Thyroid gland (tissue), 4 donors: ENCODE results near the gene ADAM22.

Experiments
- POLR2A ChIP-seq, 2 donors: fragments of 450-650 bp; IDR thresholded peaks; one replicate each; pipeline ENCODE4 v1.6.1; 2017; ENCODE audit warnings: antibody characterized with exemption in 2 of 2, mild to moderate bottlenecking in 2 of 2, moderate library complexity in 1 of 2
- TF ChIP-seq, protein P1 (sequence below), 6 experiments: fragments of 200-600 bp in 3 of 6; fragments of 450-650 bp in 3 of 6; sonication (generic) in 3 of 6; IDR thresholded peaks; one replicate each; pipeline ENCODE4 v1.5.1; 2016 to 2019; ENCODE audit warnings: antibody characterized with exemption in 6 of 6, mild to moderate bottlenecking in 2 of 6, inconsistent platforms in 1 of 6, moderate library complexity in 1 of 6

- TF ChIP-seq, protein P1, sequence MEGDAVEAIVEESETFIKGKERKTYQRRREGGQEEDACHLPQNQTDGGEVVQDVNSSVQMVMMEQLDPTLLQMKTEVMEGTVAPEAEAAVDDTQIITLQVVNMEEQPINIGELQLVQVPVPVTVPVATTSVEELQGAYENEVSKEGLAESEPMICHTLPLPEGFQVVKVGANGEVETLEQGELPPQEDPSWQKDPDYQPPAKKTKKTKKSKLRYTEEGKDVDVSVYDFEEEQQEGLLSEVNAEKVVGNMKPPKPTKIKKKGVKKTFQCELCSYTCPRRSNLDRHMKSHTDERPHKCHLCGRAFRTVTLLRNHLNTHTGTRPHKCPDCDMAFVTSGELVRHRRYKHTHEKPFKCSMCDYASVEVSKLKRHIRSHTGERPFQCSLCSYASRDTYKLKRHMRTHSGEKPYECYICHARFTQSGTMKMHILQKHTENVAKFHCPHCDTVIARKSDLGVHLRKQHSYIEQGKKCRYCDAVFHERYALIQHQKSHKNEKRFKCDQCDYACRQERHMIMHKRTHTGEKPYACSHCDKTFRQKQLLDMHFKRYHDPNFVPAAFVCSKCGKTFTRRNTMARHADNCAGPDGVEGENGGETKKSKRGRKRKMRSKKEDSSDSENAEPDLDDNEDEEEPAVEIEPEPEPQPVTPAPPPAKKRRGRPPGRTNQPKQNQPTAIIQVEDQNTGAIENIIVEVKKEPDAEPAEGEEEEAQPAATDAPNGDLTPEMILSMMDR (IDR thresholded peaks at IDR 0.05): no peak
- TF ChIP-seq POLR2A (IDR thresholded peaks at IDR 0.05): no peak
Measured at GRCh38 chr7:88020953-88021665, 87.1 kb downstream of the ADAM22 start.
